GM18858 (cell line): Measurements from ENCODE around the gene PRR30.

Source experiments
- ATAC-seq: cut with Tn5 transposase; IDR thresholded peaks from one replicate; pipeline ENCODE4 v1.9.1; 2021; ENCODE audit not compliant: unreplicated experiment

Gene PRR30

GRCh38 chr2:27155069-27155520, 15.9 kb upstream of the PRR30 start:
- no peak for ATAC-seq

GRCh38 chr2:27154488-27154887, 15.3 kb upstream of the PRR30 start:
- ATAC-seq = no peak

- ATAC-seq = no peak
Observed at GRCh38 chr2:27152796-27153464, 13.7 kb upstream of the PRR30 start.

GRCh38 chr2:27152102-27152795, 13.0 kb upstream of the PRR30 start:
- no peak for ATAC-seq

- no peak for ATAC-seq
Observed at GRCh38 chr2:27150639-27151230, 11.5 kb upstream of the PRR30 start.

GRCh38 chr2:27149570-27150405, 10.6 kb upstream of the PRR30 start:
- no peak for ATAC-seq

- ATAC-seq = no peak
Observed at GRCh38 chr2:27148801-27149439, 9.7 kb upstream of the PRR30 start, which contains the start of gene TCF23. TSS of gene TCF23 (plus strand) at chr2:27149004. CDS start at chr2:27149134, 130 bp downstream.

- ATAC-seq = no peak
Observed at GRCh38 chr2:27147935-27148334, 8.7 kb upstream of the PRR30 start.

GRCh38 chr2:27145682-27146081, 6.5 kb upstream of the PRR30 start:
- no peak for ATAC-seq

GRCh38 chr2:27143285-27143684, 4.1 kb upstream of the PRR30 start:
- ATAC-seq = no peak

- ATAC-seq = no peak
Observed at GRCh38 chr2:27138111-27138510, 1.1 kb downstream of the PRR30 start.

GRCh38 chr2:27137322-27137935, 1.8 kb downstream of the PRR30 start:
- ATAC-seq = no peak

- no peak for ATAC-seq
Observed at GRCh38 chr2:27136751-27137150, 2.5 kb downstream of the PRR30 start.

- no peak for ATAC-seq
Observed at GRCh38 chr2:27135478-27135955, 3.7 kb downstream of the PRR30 start.

GRCh38 chr2:27134781-27135477, 4.3 kb downstream of the PRR30 start:
- ATAC-seq = no peak

GRCh38 chr2:27133905-27134780, 5.1 kb downstream of the PRR30 start, which contains the start of gene PREB:
TSS of gene PREB (minus strand) at chr2:27134636. CDS start at chr2:27134421, 215 bp downstream.
- ATAC-seq = peak; percentile 72

- ATAC-seq = no peak
Observed at GRCh38 chr2:27133195-27133875, 5.9 kb downstream of the PRR30 start.

- no peak for ATAC-seq
Observed at GRCh38 chr2:27131429-27131828, 7.8 kb downstream of the PRR30 start.
